Skin of body (tissue), 2 donors: ENCODE results near the gene UBXN4. TPM values are rescaled to one million over a fixed set of nuclear protein-coding genes. Genes with fewer than 3 reads are reported as not detected.
"Not testable (repeated sequence)": the region's sequence is repeated elsewhere in the genome, so short reads cannot be mapped to it uniquely, and the experiment has no call there.

Experiments
- DNase-seq: peaks from one replicate; lab custom pipeline; 2025; lab: John Stamatoyannopoulos, UW
- total RNA-seq: library from RNA; depleted of rRNA; stranded (reverse); fragments of >200 nt; gene quantifications from one replicate; pipeline ENCODE4 v1.2.3, GENCODE V29; 2014

UBXN4 gene
- total RNA-seq, 1 donor from 2014 or later: 91.2 TPM

DNA sequence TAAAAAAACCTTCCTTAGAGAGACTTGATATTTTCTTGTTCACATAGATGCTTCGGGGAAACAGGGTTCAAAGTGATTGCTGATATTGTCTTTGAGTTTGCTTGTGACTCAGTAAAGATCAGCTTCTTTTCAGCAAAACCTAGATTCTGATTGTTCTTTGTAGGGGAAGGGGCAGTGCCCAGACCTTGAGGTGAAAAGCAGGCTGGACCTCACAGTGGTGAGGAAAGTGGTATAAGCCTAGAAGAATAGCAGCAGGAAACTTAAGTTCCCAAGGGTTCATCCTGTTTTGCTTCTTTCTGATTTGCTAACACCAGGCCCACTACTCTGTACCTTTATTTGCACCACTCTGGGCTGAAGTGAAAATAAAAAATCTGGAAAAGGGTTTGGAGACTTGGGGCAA lies 20.9 kb downstream of the UBXN4 start:
- DNase-seq: no peak

DNA sequence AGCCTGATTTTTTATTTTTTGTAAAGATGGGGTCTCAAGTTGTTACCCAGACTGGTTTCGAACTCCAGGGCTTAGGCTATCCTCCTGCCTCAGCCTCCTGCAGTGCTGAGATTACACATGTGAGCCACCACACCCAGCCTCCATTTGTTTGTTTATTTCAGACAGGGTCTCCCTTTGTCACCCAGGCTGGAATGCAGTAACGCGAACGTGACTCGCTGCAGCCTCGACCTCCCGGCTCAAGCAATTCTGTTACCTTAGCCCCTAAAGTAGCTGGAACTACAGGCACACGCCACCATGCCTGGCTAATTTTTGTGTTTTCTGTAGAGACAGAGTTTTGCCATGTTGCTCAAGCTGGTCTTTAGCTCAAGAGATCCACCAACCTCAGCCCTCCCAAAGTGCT lies 27.2 kb downstream of the UBXN4 start:
- no peak for DNase-seq

DNA sequence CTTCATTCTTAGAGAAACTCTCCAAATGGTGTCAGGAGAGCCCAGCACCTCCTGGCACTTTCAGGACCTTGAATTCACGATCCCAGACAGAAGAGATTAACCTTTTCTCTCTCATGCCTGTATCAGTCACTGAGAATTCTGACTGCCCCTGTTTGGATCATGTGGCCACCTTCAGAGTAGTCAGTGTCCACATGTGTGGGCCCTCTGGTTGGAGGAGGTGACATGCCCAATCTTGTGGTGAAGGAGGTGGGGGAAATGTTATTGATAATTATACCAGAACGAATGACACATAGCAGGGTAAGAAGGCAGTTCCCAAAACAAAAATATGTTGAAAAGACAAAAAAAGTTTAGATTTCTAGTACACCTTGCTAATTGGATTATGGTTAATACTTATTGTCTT lies 31.7 kb downstream of the UBXN4 start:
- no peak for DNase-seq

DNA sequence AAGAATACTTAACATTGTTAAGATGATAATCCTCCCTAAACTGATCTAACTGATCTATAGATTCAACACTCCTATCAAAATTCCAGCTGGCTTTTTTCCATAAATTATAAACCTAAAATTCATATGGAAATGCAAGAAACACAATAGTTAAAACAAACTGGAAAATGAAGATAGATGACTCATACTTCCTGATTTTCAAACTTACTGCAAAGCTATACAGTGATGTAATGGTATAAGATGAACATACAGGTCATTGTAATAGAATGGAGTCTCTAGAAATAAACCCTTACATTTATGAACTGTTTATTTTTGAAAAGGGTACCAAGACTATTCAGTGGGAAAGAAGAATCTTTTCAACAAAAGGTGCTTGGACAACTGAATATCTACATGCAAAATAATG lies 32.3 kb downstream of the UBXN4 start:
- no peak for DNase-seq

DNA sequence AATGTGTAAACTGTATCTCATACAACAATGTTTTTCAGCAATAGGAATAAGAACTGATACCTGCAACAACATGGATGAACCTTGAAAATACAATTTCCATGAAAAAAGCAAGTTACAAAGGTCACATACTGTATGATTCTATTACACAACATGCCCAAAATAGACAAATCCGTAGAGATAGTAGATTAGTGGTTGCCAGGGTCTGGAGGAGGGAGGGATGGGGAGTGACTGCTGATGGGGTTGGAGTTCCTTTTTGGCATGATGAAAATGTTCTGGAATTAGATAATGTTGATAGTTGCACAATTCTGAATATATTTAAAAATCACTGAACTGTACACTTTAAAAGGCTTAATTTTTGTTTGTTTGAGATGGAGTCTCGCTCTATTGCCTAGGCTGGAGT lies 33.8 kb downstream of the UBXN4 start:
- no peak for DNase-seq

DNA sequence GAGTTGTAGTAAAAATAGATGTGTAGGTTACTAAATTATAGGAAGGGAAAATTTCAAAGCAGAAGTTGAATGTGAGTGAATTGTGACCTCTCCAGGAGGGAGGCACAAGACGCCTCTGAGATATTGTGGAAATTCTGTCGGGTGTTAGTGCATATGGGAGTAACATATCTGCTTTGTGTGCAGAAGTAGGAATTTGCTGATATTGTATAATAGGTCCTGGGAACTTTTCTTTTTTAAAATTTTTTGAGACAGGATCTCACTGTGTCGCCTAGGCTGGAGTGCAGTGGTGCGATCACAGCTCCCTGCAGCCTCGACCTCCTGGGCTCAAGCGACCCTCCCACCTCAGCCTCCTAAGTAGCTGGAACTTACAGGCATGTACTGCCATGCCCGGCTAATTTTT lies 34.7 kb downstream of the UBXN4 start:
- no peak for DNase-seq

DNA sequence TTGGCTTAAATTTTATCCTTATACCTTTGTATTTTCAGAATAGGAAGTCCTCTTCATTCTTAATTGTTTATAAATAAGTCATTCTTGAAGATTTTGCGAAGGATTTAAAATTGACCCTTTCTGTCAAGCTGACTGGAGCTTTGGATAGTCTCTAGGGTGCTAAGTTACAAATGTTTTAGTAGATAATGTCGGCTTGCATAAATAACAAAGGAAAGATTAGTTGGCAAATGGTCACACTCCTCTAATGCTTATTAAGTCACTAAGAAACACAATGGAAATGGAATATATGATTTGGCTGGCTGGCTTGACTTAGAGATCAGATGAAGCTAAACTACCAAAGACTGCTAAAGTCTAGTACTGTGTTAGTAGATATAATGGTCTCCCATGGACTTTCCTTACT lies 40.6 kb downstream of the UBXN4 start:
- DNase-seq: no peak

DNA sequence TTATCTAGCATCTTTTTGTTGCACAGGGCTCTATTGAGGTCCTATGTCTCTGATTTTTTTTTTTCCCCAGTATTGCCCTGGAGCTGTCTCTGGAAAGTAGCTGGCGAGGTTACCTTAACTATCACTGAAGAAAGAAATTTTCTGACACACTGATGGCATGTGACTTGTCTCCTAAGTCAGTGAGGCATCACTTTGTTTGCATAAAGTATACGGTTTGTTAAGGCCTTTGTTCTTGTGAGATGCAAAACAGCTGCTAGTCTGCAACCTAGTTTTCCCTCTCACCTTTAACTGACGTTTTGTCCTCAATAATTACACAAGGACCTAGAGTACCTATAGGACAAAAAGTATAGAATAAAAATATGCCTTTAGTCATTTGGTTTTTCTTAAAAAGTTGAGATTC lies 41.8 kb downstream of the UBXN4 start:
- DNase-seq: no peak

DNA sequence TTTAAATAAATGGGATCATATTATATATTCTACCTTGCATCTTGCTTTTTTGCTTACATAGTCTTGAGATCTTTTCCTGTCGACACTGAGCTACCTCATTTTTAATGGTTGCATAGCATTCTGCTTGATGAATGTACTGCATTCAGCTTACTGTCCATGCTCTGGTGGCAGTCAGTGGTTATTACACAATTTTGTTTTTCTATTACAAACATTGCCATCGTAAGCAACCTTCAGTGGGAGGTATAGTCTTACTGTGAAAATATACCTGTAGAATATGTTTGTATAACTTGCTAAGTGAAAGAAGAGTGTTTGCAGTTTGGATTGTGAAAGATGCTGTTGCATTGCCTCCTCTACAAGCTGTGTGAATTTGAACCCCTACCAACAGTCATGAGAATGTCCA lies 43.4 kb downstream of the UBXN4 start:
- no peak for DNase-seq

DNA sequence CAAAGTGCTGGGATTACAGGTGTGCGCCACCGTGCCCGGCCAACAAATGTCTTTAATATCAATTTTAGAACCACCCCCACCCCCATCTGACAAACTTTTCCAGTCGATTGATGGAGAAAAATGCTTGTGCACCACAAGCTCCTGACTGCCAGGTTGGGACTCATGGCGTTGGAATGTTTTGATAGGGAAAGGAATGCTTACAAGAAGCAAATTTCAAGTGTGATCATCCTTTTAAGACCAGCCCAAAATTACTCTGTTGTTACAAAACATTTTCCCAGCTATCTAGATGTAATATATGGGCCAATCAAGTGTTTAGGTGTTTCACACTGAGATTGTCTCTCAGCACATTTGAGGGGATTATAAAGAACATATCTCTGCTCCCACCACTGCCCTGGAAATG lies 45.2 kb downstream of the UBXN4 start:
- no peak for DNase-seq

DNA sequence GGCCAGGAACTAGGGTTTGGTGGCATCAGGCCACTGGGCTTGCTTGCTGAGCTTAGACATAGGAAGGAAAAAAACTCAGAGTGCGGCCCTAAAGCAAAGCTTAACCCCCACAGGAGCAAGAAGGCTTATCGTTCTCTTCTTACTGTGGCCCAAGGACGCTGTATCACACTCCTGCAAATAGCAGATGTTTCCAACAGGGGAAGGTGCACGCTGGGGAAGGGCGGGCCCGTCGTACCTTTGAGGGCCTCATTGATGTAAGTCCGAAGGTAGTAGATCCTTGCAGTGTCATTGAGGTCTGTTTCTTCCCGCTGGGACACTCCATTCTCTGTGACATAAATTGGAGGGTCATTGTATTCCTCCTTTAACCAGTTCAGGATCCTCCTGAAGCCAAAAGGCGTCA lies 48.8 kb downstream of the UBXN4 start:
- no peak for DNase-seq

DNA sequence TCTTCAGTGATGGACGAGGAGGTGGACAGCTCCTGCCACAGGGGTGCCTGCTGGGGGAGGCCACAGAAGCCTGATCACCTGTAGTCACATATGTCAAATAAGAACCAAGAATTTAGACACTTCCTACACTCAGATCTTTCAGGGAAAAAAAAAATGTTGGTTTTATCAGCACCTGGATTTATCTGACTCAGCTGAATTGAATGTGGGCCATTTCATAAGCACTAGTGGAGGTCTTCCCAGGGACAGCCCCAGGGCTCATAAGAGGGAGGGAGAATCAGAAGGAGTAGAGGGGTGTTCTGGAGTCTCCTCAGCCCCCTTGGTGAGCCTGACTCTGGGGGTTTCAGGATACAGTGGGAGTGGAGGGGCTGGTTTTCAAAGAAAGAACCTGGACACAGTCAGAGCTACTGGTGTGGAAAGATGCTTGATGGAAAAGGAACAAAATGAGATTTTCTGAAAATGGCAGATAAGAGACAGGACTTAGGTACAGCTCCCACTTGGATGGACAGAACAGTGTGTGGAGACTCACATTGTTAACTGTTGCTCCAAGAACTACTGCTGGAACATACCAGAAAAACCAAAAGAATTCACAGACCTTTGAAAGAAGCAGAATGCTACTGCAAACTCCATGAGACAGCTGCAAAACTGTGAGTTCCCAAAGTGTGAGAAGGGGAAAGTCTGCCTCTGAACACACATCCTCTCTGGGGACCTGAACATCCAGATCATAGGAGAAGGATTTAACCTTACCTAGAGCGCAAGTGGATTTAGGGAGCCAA lies 49.9 kb downstream of the UBXN4 start:
- no peak for DNase-seq

DNA sequence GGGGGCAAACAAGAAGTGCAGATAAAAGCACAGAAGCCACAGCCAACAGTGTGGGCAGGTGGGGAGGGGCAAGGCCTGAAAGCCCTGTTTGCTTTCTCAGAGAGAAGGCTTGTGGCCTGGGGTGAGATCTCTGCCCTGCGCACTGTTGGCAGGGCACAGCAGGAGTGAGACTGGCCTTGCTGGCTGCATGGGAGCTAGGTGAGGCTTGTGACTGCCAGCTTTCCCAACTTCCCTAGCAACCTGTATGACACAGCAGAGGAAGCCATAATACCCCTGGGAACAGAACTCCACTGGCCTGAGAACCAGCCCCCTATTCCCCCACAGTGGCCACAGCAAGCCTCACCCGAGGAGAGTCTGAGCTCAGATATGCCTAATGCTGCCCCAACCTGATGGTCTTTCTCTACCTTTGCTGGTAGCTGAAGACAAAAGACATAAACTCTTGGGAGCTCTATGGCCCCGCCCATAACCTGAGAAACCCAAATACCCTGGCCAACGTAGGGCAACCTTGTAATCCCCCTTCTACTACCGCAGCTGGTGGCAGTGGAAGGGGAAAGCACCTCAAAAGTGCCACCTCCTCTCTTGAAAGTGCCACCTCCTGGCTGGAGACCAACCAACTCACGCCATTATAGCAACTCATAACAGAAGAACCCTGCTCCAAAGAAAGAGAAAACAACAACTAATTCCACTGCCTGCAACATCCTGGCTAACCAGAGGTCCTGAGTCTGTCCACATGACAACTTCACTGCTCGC lies 50.9 kb downstream of the UBXN4 start:
- DNase-seq: no peak

DNA sequence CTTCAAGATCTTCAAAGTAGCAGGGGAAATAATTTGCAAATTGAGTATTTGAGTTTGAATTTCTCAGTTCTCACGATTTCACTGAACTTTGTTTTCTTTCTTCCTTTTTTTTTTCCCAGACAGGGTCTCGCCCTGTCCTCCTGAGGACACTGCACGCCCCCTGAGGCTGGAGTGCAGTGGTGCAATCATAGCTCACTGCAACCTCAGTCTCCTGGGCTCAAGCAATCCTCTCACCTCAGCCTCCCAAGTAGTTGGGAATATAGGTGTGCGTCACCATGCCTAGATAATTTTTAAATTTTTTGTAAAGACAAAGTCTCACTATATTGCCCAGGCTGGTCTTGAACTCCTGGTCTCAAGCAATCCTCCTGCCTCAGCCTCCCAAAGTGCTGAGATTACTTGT lies 54.0 kb downstream of the UBXN4 start:
- not testable (repeated sequence) for DNase-seq

DNA sequence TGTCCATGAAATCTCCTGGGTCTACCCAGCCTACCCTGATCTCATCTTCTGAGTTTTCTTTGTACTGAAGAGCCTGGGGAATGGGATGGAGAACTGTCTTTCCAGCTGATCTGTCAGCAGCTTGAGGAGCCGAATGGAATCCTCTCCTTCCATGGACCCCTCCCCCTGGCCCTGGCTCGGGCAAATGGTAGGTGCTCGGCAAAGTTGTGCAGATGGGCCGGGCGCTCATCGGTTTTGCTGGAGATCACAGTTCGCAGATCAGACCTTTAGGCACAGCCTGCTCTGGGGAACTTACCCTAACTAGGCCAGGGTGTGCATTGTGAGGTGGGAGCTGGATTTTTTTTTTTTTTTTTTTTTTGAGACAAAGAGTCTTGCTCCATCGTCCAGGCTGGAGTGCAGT lies 55.0 kb downstream of the UBXN4 start:
- DNase-seq: no peak

DNA sequence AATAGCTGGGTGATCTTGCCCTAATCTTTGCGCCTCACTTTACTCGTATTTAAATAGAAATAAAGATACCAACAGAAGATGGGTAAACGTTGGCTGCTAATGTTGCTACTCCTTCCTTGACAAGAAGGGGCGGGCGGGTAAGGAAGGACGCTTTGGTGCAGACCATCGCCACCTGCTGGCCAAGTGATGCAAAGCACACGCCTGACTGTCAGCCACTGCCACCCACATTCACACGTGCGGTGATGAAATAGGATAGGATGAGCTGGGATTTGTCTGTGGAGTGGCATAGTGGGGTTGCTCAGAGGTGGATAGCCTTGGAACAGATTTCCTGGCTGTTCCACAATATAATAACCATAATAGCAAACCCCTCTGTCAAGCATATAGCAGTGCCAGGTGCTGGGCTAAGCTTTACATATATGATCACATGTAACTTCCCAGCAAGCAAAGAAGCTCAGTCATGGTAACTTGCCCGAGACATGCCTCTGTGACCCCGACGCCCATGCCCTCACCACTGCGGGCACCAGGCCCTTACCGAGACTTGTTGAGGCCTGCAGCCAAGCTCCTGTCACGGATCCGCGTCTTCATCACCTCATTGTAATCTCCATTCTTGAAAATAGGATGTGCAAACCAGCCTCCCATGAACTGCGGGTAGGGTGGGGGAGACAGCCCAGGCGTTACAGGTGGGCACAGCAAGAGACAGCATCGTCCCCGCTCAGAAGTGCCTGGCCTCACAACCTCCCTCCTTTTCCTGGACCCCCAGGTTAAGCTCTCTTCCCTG lies 56.0 kb downstream of the UBXN4 start:
- DNase-seq: peak; percentile 32

DNA sequence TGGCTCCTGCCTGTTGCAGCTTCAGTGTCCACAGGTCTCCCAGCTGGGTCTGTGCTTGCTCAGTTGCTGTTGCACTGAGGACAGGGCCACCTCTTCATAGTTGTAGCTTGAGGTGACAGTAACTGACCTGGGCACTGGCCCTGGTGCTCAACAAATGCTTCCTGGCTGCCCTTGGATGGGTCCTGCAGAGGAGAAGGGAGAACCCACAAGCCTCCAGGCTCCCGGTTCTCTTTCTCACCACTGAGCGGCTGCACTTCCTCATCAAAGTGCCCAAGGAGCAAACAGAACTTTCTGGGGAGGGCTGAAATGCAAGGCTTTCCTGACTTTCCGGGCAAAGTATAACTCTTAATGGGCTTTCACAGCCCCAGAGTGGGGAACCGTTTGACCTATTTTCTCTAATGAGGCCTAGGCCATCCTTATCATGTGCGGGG lies 56.6 kb downstream of the UBXN4 start:
- DNase-seq: no peak

DNA sequence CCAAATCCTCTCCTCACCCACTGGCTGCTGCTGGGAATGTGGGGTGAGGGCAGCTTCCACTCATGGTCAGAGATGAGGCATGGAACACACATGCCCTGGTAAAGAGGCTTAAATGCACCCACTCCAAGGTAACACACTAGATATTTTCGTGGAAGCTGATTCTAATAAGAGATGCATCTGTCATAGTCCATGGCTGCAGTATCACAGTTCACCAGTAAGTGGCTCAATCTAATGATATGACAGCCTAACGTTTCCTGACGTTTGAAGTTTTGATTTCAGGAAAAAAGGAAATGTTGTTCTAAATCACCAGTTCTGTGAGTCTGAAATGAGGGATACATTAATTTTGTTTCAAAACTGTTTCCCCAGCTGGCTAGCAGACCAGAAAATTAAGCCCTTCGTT lies 57.1 kb downstream of the UBXN4 start:
- DNase-seq: no peak

DNA sequence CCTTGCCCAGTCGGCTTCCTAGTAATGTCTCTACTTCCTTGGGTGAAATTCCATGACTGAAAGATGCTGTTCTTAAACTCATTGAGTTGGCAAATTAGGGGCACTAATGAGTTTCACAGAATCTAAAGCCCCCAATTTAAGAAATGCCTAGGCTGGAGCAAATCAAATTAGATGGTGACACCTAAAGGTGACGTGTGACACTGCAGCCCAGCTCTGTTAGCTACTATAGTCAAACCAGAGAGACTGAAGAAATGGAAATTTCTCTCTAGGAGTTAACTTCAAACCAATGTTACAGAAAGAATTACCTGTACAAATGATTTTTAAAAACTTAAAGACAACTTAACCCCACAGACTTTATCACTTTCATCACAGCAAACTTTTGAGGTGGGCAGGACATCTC lies 58.1 kb downstream of the UBXN4 start:
- no peak for DNase-seq

DNA sequence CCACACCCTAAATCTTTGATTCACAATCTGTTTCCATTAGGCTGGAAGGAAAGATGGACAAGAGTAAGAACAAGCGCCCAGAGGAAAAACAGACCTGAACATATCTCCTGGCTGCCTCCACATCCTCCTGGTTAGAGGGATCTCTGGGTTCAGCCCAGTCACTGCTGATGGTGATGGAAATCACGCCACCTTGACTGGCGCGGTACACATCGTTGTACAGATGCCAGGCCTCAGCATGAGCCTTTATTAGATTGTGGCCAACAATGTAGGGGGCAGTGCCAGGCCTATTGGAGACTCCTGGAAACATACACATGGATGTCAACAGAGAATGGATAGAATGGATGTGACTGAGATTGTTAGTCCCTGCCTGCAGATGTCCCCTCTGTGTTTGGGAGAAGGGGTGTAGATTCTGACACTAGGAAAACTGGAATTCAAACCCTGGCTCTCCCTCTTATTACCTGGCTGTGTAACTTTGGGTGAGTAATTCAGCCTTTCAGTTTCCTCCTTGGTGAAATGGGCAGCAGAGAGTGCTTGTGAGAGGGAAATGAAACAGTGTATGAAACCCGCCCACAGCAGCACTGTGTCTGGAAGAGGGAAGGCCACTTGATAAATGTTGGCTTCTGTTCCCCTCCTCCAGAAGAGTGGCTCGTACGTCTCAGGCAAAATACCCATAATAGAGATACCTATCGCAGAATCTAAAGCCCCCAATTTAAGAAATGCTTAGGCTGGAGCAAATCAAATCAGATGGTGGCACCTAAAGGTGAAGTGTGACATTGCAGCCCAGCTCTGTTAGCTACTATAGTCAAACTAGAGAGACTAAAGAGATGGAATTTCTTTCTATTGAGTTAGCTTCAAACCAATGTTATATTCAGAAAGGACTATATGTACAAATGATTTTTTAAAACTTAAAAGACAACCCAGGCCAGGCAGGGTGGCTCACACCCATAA lies 59.1 kb downstream of the UBXN4 start:
- no peak for DNase-seq

DNA sequence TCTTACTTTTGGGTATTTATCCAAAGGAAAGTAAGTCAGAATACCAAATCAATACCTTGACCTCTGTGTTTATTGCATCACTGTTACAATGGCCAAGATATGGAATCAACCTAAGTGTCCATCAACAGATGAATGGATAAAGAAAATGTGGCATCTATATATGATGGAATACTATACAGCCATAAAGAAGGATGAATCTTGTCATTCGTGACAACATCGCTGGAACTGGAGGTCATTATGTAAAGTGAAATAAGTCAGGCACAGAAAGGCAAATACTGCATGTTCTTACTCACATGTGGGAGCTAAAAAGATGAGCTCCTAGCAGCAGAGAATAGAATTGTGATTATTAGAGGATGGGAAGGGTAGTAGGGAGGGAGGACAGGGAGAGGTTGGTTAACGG lies 60.7 kb downstream of the UBXN4 start:
- no peak for DNase-seq
